PC-9 (cell line): Measurements from ENCODE around the gene GABPB1. TPM values are rescaled to one million over a fixed set of nuclear protein-coding genes. Genes with fewer than 3 reads are reported as not detected.

Experiments
- BruUV-seq: library from RNA; stranded (reverse); fragments of 400-500 nt; replicated peaks from 2 replicates; lab custom pipeline; 2021; lab: Mats Ljungman, UMichigan
- CTCF ChIA-PET: fragments of 300-600 bp; sonication (Branson Sonifier 250); formaldehyde crosslinking; loops from one replicate; lab custom pipeline; 2022; ENCODE audit warnings: antibody characterized with exemption; lab: Charles Lee
- POLR2A ChIA-PET: fragments of 300-600 bp; sonication (Branson Sonifier 250); formaldehyde crosslinking; loops from one replicate; lab custom pipeline; 2022; ENCODE audit warnings: antibody characterized with exemption; ENCODE audit not compliant: unreplicated experiment; lab: Charles Lee
- DNase-seq, 2 experiments: peaks; one replicate each; pipeline versions ENCODE4 v3.0.0 to v3.0.0-alpha.2; 2015 to 2022; ENCODE audit warnings: mixed read lengths in 1 of 2
- H2AFZ ChIP-seq: fragments of 200-600 bp; sonication (generic); 2 replicates; pipeline ENCODE4 v1.8.1; 2017; ENCODE audit warnings: antibody characterized with exemption
- H3F3A ChIP-seq: fragments of 200-600 bp; sonication (generic); 2 replicates; pipeline ENCODE4 v1.8.1; 2017; ENCODE audit warnings: antibody characterized with exemption, mild to moderate bottlenecking, low read depth; ENCODE audit not compliant: insufficient read depth
- H3K27ac ChIP-seq: fragments of 200-600 bp; sonication (generic); 2 replicates; pipeline ENCODE4 v1.6.1; 2016; ENCODE audit warnings: mixed run types
- H3K27me3 ChIP-seq: fragments of 200-600 bp; sonication (generic); 2 replicates; pipeline ENCODE4 v1.6.1; 2016; ENCODE audit warnings: low read depth, mixed run types; ENCODE audit not compliant: insufficient read depth
- H3K36me3 ChIP-seq: fragments of 200-600 bp; sonication (generic); 2 replicates; pipeline ENCODE4 v1.6.1; 2016; ENCODE audit warnings: low read depth, mixed run types
- H3K4me1 ChIP-seq: fragments of 200-600 bp; sonication (generic); replicated peaks from 2 replicates; pipeline ENCODE4 v1.6.1; 2016; ENCODE audit warnings: mixed run types; ENCODE audit not compliant: insufficient read depth
- H3K4me2 ChIP-seq: fragments of 200-600 bp; sonication (generic); 2 replicates; pipeline ENCODE4 v1.6.1; 2017; ENCODE audit warnings: mixed run types
- H3K4me3 ChIP-seq: fragments of 200-600 bp; sonication (generic); 2 replicates; pipeline ENCODE4 v1.6.1; 2016; ENCODE audit warnings: mixed run types
- H3K79me2 ChIP-seq: fragments of 200-600 bp; sonication (generic); 2 replicates; pipeline ENCODE4 v1.6.1; 2017; ENCODE audit warnings: low read depth, mixed run types
- H3K9me2 ChIP-seq: fragments of 200-600 bp; sonication (generic); 2 replicates; pipeline ENCODE4 v1.8.1; 2017; ENCODE audit warnings: mild to moderate bottlenecking; ENCODE audit not compliant: insufficient read depth
- H3K9me3 ChIP-seq: fragments of 200-600 bp; sonication (generic); 2 replicates; pipeline ENCODE4 v1.8.1; 2016; ENCODE audit warnings: low read depth; ENCODE audit not compliant: insufficient read depth
- H4K20me1 ChIP-seq: fragments of 200-600 bp; sonication (generic); 2 replicates; pipeline ENCODE4 v1.8.1; 2017; ENCODE audit not compliant: insufficient read depth
- CTCF ChIP-seq: fragments of 200-600 bp; sonication (generic); conservative IDR thresholded peaks from 2 replicates; pipeline ENCODE4 v1.6.1; 2017; ENCODE audit warnings: mixed run types, antibody characterized with exemption, mild to moderate bottlenecking, moderate library complexity
- EZH2 ChIP-seq: fragments of 200-600 bp; sonication (generic); IDR thresholded peaks from 2 replicates; pipeline ENCODE4 v1.8.0; 2017; ENCODE audit warnings: antibody characterized with exemption, low read depth
- intact Hi-C: fragments of 100-400 bp; cut with micrococcal nuclease; formaldehyde crosslinking; loops from one replicate; pipeline ENCODE4 v1.10.0; 2022; ENCODE audit not compliant: unreplicated experiment
- total RNA-seq: library from RNA; stranded (reverse); gene quantifications from 2 replicates; pipeline ENCODE4 v1.2.3, GENCODE V29; 2021

Gene GABPB1
- total RNA-seq, 1 experiment from 2014 or later = 21.7 TPM

- no peaks in the 10 kb centered on the region for H3K79me2 ChIP-seq
- ChIA-PET CTCF (no interaction called here), POLR2A (no interaction called here)
- no peak for TF ChIP-seq CTCF
- no peak for TF ChIP-seq EZH2
- H3F3A ChIP-seq = no peaks in the 10 kb centered on the region; the same call in 1 of the 2 replicates
- H3K9me2 ChIP-seq = no peaks in the 10 kb centered on the region
- no TSS peak for BruUV-seq
- H3K4me1 ChIP-seq = no peaks in the 10 kb centered on the region
- intact Hi-C loops = no loop called here
- H3K27me3 ChIP-seq = no peaks in the 10 kb centered on the region
- no peak overlapping the region for H3K4me2 ChIP-seq
- no peak overlapping the region for H2AFZ ChIP-seq
- H3K27ac ChIP-seq = no peak overlapping the region
- no peaks in the 10 kb centered on the region for H3K9me3 ChIP-seq
- no peaks in the 10 kb centered on the region for H3K36me3 ChIP-seq
- no peak for DNase-seq
- H4K20me1 ChIP-seq = no peaks in the 10 kb centered on the region
- H3K4me3 ChIP-seq = no peak overlapping the region
These were observed 10.6 kb upstream of the GABPB1 start for GRCh38 chr15:50365570-50365969.

GRCh38 chr15:50363612-50364011, 8.6 kb upstream of the GABPB1 start:
- Histone ChIP-seq H3K36me3 (no peaks in the 10 kb centered on the region), H3K4me2 (no peak overlapping the region), H3K9me2 (no peaks in the 10 kb centered on the region), H3K27me3 (no peaks in the 10 kb centered on the region), H2AFZ (no peak overlapping the region), H3F3A (no peaks in the 10 kb centered on the region), H3K4me1 (no peaks in the 10 kb centered on the region), H3K4me3 (no peak overlapping the region), H3K79me2 (no peaks in the 10 kb centered on the region), H3K27ac (no peak overlapping the region), H4K20me1 (no peaks in the 10 kb centered on the region), H3K9me3 (no peaks in the 10 kb centered on the region)
- BruUV-seq = no TSS peak
- POLR2A ChIA-PET = no interaction called here
- TF ChIP-seq EZH2 (no peak), CTCF (no peak)
- intact Hi-C loops = no loop called here
- DNase-seq = no peak
- CTCF ChIA-PET = no interaction called here

GRCh38 chr15:50361756-50362155, 6.8 kb upstream of the GABPB1 start:
- Histone ChIP-seq H3K27ac (no peak overlapping the region), H3K27me3 (no peaks in the 10 kb centered on the region), H3K4me1 (peaks cover 10% of the 10 kb centered on the region), H3K9me3 (no peaks in the 10 kb centered on the region), H3F3A (no peaks in the 10 kb centered on the region), H3K9me2 (no peaks in the 10 kb centered on the region), H3K79me2 (peaks cover 12% of the 10 kb centered on the region), H3K4me3 (no peak overlapping the region), H3K4me2 (no peak overlapping the region), H3K36me3 (peaks cover 5% of the 10 kb centered on the region), H4K20me1 (no peaks in the 10 kb centered on the region), H2AFZ (no peak overlapping the region)
- ChIA-PET CTCF (no interaction called here), POLR2A (no interaction called here)
- TF ChIP-seq CTCF (no peak), EZH2 (no peak)
- BruUV-seq = no TSS peak
- intact Hi-C loops = no loop called here
- no peak for DNase-seq
